ENCODE data around the gene ATP8B3.
A peak's percentile ranks its signal among the peaks of the same experiment; 100 is the strongest.

Gene ATP8B3

DNA sequence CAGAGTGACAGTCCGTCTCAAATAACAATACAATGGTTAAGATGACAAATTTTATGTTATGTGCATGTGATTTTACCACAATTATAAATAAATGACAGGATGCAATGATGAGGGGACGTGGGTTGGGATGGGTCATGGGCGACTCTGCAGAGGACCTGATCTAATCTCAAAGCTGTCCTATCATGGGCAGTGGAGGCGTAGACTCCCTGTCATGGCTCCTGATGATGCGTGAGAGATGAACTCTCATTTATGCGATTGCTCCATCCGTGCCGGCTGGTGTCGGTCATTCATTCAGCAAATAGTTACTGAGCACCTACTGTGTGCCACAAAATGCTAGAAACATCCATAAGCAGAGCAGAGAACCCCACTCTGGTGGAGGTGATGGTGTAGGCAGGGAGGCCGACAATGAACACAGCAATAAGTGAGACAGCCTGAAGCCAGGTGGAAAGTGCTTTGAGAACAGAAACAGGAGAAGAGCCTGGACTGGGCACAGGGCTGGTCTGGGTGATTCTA is 37.9 kb upstream of the ATP8B3 start:
- no peak for DNase-seq (ENCODE audit: low read depth)

DNA sequence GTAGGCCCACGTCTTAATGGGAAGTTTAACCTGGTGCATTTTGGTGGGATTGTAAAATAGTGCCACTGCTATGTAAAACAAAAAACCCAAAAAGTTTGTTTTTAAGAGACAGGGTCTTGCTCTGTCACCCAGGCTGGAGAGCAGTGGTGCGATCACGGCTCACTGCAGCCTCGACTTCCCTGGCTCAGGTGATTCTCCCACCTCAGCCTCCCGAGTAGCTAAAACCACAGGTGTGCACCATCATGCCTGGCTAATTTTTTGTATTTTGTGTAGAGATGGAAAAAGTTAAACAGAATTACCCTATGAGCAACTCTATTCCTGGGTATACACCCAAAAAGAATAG is 37.0 kb upstream of the ATP8B3 start:
- no peak for DNase-seq (ENCODE audit: low read depth)

DNA sequence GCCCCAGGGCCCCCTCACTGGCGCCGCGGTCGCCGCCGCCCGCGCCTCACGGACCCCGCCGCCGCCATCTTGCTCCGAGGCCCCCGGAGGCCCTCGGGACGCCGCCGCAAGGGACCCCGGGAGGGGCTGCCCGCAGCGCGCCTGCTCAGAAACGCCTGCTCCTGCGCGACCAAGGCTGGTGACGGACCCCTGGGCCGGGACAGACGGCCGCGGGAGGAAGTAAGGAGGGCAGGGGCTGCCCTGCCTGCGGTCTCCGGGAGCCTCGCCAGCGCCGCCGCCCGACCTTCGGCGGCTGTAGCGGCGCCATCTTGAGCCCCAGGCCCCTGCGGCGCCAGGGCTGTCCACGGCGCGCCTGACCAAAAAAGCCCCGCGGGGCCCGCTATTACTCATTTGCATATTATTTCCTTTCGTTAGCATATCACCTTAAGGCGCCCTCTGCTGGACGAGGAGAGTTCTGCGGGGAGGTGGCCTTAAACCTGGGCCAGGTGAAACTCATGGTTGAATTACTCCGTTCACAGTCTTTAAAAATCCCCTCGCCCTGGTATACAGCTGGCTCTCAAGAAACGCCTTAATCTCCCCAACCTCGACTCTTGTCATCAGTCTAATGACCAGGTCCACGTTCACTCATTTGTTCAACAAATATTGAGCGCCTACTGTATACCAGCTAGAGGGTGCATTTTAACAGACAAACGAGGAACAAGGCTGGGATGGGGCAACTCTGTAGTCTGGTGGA is 36.5 kb upstream of the ATP8B3 start, which contains the start of gene REXO1:
Gene REXO1 (minus strand): TSS at position 85 of the 733 bp plus-strand sequence. CDS start 125 bp downstream, outside the sequence.
- peak; percentile 96 for DNase-seq (ENCODE audit: low read depth)

DNA sequence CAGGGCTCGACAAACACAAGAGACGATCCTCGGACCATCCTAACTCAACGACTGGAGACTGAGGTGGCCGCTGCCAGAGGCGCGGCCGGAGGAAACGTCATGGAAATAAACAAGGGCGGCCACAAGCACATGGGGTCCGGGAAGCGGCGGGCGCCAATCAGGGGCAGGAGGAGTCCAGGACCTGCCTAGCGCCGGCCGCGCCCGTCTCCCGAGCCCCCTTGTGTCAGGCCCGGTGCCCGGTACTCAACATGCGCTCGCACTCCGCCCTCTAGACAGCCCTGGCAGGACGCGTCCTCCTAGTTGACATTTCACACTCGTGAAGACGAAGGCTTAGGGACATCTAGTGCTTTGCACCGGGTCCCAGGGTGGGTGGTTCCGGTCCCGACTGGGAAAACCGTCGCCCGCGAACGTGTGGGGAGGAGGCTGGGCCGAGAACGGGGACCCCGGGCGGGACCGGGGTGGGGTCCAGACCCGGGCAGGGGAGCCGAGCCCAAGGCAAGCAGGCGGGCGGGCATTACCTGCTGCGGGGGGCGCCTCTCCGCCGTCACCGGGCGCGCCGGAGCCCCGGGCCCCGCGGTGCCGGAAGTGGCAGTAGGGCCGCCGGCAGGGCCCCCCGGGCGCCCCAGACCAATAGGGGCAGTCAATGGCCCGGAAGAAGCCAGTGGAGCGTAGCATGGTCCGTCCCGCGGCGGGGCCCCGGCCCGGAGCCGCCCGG is 35.8 kb upstream of the ATP8B3 start:
- DNase-seq (ENCODE audit: low read depth): no peak

DNA sequence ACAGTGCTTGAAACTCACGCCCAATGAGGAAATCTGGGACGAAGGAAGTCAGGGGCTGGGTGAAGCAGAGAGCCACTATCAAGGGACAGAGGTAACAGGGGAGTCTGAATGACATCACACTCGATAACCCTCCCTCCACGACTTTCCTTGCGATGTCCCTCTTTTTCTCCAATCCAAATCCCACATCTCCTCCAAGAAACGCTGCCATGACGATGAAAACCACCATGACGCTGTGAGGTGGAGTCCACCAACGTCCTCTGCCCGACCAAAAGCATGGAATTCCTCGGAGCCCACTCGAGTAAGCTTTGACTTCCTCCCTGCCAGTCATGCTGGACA is 35.2 kb upstream of the ATP8B3 start:
- DNase-seq (ENCODE audit: low read depth): no peak

DNA sequence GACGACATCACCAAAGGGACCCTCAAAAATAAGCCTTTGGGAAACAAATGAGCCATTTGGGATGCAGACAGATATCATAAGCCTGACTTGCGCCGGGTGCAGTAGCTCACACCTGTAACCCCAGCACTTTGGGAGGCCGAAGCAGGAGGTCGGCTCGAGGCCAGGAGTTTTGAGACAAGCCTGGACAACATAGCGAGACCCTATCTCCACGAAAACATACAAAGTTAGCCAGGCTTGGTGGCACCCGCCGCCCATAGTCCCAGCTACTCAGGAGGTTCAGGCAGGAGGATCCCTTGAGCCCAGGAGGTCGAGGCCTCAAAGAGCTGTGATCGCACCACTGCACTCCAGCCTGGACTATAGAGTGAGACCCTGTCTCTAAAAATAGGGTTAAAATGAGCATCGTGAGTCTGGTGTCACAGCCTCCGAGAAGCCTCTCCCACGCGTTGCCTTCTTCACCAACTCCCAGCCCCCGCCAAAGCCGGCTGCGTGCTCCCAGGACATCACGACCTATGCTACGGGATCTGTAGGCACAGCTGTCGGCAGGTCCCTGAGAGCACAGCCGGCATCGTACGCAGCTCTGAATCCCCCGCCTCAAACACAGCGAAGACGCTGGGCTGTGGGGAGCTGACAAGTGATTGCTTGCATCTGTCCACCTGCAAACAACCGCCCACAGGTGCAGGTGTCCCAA is 34.6 kb upstream of the ATP8B3 start:
- DNase-seq (ENCODE audit: low read depth): no peak

DNA sequence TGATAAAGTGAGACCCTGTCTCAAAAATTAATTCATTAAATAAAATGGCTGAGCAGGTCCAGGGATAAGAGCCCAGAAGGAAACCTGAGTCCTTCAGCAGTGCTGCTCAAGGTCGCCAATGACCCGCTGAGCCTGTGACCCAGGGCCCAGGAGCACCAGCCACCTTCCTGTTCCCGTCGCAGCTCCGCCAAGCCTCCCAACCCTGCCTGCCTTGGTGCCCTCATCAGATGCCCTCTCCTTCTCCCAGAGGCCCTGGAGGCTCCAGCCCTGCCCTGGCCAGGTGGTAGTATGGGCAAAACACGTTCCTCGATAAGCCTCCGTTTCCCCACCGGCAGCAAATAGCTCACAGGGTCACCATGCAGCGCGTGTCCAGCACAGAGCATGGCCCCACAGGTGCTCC is 33.6 kb upstream of the ATP8B3 start:
- DNase-seq (ENCODE audit: low read depth): no peak

DNA sequence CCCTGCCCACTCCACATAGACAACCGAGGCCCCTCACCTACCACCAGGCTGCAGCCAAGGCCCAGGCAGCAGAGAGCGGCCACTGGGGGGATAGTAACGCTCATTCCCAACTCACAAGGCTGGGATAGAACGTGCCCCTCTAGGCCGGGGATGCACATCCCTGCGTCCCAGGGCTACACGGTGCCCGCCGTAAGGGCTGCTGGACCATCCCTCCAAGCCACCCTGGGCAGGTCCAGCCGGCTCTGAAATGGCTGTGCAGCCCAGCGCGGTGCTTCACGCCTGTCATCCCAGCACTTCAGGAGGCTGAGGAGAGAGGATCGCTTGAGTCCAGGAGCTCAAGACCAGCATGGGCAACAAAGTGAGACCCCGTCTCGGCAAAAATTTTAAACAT is 33.0 kb upstream of the ATP8B3 start:
- DNase-seq (ENCODE audit: low read depth): no peak

DNA sequence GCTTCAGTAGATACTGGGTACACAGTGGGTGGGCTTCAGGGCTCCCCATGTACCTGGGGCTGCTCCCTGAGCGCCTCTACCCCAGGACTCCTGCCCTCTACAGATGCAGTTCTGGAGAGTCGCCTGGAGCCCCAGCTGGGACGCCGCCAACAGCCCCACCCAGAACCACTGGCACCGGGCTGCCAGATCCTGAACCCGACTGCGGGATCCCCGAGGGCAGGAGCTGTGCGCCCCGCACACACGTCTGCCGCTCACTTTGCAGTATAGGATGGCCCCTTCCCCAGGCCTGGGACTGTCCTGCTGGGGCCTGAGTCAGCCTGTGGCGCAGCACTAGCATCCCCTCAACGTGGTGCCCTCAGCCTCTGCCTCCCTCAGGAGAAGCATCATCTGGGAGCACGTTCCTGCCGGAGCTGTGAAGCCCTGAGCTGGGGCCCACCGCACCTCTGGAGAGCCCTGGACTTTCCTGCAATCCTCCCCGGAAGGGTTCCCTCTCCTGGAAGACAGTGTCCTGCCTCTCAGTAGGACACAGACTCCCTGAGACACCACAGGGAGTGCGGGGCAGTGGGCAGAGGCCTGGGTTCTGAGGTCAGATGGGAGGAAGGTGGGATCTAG is 32.5 kb upstream of the ATP8B3 start:
- DNase-seq (ENCODE audit: low read depth): no peak

DNA sequence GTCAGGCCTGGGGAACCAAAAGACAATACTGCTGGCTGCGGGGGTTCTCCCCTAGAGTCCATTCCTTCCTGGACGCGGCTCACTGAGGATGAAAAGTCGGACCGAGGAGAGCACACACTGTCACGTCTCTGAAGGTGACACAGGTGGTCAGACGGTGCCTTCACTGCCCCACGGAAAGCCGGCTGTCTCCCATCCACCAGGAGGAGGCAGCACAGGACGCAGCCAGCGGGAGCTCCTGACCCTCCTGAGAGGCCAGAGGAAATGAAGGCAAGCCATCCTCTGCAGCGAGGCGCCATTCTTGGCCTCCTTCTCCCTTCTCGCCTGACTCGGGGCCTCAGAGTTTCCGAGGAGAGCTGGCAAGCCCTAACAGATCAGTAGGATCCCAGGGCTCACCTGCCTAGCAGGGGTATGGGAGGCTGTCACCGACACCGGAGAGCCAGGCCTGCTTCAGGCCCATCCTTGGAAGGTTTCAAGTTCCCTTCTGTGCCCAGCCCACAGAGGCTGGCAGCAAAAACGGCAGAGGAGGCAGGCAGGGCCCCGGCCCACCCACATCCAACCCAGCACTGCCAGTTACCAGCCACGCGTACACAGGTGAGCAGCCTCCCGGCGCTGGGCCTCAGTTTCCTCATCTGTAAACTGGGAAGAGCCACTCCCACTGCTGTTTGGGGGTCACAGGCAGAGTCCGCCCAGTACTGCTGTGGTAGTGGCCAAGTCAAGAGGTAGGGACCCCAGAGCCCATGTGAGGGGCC is 31.7 kb upstream of the ATP8B3 start:
- DNase-seq (ENCODE audit: low read depth): no peak

DNA sequence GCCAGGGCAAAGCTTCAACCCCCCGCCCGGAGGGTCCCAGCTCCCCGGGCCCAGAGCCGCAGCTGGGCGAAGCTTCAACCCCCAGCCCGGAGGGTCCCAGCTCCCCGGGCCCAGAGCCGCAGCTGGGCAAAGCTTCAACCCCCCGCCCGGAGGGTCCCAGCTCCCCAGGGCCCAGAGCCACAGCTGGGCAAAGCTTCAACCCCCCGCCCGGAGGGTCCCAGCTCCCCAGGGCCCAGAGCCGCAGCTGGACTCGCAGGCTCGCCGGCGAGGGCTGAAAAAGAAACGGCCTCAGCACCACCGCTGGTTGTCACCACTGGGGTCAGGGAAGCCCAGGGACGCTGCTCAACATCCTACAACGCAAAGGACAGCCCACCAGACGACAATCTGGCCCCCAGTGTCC is 31.0 kb upstream of the ATP8B3 start:
- DNase-seq (ENCODE audit: low read depth): no peak

DNA sequence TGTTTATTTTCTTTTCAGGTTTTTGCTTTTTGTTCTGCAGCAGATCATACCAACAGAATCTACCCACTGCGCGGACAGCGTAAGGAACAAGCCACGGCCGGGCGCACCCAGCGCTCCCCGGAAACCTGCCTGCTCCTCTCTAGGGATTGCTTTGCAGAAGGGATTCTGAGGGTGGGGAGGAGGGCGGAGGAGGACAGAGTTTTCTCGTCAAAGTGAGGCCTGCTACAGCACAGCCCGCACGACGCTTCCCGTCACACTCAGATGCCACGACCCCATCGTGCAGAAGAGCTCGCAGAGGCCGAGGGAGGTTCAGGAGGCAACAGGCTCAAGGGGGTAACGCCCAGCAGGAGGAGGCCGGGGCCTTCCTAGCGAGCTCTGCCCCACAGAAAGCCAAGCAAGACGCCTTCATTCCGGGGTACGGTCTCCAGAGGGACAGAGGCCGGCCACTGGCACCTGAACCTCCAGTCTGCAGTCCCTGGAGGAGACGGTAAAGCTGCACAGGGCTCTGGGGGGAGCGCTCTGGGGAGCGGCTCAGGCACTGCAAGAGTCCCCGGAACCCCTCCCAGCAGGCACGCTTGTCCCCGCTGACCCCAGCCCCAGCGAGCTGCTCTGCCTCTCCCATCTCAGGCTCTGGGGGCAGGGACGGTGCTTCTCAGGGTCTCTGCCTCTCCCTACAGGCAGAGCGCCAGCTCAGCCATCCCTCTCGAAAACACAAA is 29.3 kb upstream of the ATP8B3 start:
- no peak for DNase-seq (ENCODE audit: low read depth)

DNA sequence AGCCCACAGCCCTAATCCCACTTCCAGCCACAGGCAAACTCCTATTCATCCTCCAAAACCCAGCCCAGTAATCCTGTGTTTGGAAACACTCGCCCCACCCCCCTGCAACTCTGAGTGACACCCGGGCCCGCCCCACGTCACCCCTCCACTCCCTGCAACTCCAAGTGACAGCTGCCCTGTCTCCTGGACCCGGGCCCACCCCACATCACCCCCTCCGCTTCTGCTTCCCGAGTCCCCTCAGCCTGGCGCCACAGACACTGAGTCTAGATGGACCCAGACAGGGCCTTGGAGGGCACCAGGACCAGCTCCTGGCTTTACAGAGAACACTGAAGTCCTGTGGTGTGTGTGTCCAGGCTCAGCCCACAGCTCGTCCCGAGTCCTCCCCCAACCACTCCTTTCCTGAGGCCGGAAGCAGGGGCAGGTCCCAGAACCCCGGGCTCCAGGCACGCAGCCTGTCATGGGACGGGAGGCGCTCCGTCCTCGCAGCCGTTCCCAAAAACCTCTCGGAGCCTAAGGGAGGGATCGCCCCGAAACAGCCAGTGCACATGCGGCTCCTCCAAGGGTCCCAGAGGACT is 28.6 kb upstream of the ATP8B3 start:
- DNase-seq (ENCODE audit: low read depth): no peak

DNA sequence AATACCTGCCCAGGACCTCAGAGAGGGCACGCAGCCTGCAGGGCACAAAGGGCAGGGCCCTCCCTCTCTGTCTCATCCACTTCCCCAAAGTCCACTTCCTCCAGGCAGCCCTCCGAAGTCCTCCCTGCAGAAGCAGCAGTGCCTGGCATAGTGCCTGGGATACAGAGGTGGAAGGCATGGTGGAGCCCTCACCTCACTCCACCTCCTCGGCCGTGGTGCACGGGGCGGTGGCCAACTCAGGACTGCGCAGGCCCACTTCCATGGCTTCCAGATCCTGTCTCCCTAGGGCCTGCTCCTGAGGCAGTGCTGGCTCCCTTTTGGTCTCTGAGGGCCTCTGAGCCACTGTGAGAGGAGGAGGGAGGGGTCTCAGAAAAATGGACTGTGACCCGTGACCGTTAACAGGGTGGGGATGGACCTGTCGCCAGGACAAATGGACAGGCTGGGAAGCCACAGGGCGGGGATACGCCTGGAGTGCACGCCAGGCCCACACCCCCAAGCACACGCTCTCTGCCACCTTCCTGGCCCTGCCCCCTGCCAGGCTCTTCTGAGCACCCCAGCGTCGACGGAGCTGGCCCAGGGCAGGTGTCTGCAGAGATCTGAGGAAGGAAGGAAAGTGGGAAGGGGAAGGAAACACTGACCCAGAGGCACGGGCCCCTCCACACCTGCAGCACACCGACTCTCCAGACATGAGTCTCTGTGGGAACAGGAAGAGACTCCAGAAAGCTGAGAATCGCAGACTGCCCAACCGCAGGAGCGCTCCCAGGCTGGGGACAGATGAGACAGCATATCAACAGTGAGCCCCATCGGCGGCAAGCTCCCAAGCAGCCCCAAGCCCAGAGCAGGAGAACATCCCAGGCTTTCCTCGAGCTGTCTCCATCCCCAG is 27.8 kb upstream of the ATP8B3 start:
- no peak for DNase-seq (ENCODE audit: low read depth)

DNA sequence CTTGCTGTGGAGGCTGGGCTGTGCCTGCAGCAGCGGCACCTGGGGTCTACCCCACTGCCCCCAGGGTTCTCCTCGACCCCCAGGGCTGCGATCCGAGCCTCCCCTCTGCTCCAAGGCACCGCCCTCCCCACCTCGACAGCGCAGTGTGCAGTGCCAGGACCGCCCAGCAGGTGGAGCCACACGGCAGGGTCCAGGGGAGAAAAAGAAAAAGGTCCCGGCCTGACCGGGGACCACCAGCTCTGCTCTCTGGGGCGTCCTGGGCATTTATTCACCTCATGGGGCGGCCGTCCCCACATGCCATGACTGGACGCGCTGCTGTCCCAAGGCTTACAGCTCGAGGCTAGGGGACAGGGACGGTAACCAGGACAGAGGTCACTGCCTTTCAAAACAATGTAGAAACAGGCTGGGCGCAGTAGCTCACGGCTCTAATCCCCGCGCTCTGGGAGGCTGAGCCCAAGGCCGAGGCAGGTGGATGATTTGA is 25.6 kb upstream of the ATP8B3 start:
- DNase-seq (ENCODE audit: low read depth): peak; percentile 41

DNA sequence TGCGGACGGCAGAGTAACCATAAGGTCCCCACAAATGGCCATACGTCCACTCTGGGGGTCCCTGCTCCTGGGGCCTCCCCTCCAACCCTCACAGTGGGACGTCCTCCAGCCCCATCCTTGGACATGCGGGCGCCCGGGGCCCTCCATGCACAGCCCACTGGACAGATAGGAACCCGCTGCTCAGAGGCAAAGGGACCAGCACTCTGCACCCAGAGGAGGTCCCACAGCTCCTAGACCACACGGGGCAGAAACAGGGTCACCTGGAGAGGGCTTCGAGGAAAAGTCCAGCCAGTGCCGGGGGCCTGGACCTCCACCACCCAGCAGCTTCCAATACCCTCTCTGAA is 25.1 kb upstream of the ATP8B3 start:
- no peak for DNase-seq (ENCODE audit: low read depth)

DNA sequence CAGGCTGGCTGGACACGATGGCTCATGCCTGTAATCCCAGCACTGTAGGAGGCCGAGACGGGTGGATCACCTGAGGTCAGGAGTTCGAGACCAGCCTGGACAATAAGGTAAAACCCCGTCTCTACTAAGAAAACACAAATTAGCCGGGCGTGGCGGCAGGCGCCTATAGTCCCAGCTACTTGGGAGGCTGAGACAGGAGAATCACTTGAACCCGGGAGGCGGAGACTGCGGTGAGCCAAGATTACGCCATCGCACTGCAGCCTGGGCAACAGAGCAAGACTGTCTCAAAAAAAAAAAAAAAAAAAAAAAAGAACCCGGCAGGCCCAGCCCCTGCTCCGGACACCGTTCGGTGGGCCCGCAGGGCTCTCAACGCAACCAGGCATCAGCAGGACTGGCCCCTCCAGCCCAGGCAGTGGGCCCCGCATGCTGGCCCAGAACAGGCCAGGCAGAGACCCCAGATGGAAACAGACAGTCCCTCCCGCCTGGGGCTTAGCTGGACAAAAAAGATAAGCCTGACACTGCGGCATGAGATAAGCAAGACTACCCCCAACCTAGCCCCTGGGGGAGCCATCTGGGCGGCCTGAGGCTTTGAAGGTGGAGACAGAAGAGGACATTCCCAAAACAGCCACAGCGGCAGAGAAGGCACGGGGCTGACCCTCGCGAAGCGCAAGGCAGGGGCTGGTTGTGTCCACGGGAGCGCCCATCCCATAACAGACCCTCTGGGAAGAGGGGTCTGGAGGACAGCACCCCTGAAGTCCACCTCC is 24.6 kb upstream of the ATP8B3 start:
- DNase-seq (ENCODE audit: low read depth): no peak

DNA sequence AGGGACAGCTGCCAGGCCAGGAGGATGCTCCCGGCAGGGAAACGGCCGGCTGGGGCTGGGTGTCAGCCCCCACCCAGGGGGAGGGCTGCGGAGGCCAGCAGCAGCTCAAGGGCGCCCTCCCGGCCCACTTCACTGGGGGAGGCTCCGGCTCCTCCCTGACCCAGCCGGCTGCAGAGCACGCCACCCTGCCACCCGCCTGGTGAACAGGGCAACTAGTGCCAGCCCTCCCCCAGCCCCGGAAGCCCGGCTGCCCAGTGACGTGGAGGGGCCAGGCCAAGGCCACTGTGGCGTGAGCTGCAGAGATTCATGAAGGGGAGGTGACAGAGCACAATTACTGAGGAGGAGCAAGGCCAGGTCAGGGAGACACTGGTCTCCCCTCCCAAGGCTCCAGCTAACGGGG is 21.5 kb upstream of the ATP8B3 start:
- DNase-seq (ENCODE audit: low read depth): no peak

DNA sequence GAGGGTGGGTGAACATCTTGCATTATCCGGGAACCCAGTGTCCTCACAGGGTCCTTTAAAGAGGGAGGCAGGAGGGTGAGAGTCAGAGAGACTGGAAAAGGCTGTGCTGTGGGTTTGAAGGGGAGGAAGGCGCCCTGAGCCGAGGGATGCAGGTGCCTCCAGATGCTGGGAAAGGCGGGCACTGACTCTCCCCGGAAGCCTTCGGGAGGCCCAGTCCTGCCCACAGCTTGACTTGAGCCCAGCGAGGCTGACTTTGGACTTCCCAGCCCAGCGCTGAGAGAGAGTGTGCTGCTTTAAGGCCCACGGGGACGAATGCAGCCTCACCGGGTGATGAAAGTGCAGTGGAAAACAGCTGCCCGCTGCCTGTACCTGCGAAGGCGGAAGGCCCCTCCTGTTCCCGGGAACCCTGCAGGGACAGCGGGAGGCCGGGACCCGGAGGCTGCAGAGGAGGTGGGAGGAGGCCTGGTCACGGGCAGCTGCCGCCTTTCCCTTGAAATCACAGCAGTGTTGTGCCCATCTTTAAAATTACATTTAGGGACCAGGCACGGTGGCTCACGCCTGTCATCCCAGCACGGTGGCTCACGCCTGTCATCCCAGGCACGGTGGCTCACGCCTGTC is 20.1 kb upstream of the ATP8B3 start:
- DNase-seq (ENCODE audit: low read depth): no peak
